ELF-1 (cell line): ENCODE measurements around the gene BAZ2B.
"Not testable (repeated sequence)": the region's sequence is repeated elsewhere in the genome, so short reads cannot be mapped to it uniquely, and the experiment has no call there.

ENCODE experiments used
- DNase-seq: peaks from one replicate; pipeline ENCODE4 v3.0.0-alpha.2; 2016; ENCODE audit warnings: low read depth, low spot score

The BAZ2B gene

DNA sequence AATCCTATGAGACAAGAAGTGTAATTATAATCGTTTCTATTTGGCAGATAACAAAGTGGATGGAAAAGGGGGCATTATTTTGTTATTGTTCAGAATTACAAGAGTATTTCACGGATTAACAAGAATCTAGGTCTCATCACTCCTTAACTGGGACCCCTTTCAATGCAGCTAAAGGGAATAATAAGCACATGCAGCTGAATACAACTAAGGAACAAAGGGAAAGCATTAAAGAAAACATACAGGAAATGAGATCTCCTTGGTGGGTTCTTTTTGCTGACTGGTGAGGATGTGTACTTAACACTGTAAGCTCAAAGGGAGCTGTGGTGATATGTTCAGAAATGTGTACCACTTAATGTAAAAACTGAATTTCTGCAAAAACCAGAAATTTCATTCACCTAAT lies 189.3 kb downstream of the BAZ2B start:
- no peak for DNase-seq

DNA sequence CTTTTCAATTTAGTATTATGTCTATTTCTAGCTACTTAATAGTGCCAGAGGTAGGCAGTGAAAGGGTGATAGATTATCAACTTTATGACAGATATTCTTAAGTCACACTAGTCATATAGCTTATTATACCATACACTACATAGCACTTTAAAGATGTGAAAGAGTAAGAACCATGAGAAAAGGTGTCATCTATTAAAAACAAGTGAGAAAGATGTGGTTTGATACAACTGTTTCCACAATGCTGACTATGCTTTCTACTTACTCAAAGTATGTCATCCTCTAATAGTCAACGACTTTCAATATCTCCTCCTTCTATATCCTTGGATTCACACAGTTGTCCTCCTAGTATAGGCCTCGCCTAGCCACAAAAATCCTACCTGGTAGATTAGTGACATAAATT lies 196.9 kb downstream of the BAZ2B start:
- DNase-seq: no peak

DNA sequence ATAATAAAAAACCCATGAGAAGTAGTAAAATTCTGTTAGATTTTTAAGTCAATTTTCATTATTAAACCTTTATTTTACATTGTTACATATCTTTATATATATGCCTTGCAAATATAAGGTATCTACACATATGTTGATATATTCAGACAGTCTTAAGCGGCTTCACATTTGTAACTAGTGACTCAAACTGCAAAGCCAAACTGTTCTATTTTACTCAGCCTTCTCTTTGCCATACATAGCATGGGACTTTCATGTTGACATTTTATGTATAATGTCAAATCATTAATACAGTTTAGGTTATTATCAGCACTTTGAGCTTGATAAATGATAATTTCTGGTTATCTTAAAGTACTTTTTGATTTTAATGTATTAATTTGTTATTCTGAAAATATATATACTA lies 204.9 kb downstream of the BAZ2B start:
- no peak for DNase-seq

DNA sequence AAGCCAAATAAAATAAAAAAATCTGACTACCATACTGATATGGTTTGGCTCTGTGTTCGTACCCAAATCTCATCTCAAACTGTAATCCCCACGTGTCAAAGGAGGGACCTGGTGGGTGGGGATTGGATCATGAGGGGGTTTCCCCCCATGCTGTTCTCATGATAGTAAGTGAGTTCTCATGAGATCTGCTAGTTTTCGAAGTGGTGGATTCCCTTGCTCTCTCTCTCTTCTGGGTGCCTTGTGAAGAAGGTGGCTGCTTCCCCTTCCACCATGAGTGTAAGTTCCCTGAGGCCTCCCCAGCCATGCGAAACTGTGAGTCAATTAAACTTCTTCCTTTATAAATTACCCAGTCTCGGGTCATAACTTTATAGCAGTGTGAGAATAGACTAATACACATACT lies 206.1 kb downstream of the BAZ2B start:
- no peak for DNase-seq

DNA sequence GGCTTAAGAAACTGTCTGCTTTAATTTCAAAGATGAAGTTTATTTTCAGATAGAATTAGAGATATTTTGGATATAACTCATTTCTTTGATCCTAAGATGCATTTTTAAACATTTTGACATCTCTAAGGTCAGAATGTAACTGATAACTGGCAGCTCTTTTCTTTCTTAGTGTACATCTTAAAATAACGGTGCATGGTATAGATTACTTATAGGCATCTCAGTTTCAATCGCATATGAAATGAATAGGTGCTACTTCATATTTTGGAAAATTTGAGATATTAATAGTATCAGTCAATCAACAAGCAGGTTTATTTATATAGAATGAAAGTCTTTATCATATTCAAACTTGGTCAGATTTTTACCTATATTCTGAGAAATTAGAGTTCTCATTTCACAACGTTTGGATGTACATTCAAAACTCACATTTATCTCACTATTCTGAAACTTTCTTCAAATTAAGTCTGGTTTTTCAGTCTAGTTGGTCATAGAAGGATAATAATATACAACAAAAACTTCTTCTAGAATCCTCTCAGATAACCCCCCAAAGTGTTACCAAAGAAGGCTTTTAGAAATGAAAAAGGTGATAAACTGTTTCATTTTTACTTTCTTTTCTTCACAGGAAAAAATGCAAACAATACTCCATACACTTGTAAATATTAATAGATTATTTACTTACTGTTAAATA lies 207.1 kb downstream of the BAZ2B start:
- no peak for DNase-seq

DNA sequence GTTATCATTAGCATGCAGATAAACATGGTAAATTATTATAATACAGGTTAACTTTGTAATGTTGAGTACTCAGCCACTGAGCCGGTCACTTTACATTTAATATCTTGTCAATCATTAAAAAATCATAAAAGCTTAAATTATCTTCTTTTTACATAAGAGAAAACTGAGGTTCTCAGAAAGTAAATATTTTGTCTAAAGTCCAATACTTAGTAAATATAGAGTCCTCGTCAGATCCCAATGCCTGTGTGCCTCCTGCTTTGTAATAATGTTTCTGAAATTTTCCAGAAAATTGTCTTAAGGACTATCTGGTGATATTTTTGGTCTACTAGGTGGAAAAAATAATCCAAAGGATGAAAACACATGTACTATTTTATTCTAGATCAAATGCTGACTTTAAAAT lies 213.6 kb downstream of the BAZ2B start:
- DNase-seq: no peak

DNA sequence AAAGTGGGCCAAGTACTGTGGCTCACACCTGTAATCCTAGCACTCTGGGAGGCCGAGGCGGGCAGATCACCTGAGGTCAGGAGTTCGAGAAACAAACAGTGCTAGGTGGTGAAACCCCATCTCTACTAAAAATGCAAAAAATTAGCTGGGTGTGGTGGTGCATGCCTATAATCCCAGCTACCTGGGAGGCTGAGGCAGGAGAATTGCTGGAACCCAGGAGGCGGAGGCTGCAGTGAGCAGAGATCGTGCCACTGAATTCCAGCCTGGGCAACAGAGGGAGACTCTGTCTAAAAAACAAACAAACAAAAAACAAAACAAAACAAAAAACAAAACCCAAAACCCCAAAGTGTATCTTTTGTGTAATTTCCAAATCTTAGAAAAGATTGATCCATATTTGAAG lies 214.2 kb downstream of the BAZ2B start:
- DNase-seq: not testable (repeated sequence)

DNA sequence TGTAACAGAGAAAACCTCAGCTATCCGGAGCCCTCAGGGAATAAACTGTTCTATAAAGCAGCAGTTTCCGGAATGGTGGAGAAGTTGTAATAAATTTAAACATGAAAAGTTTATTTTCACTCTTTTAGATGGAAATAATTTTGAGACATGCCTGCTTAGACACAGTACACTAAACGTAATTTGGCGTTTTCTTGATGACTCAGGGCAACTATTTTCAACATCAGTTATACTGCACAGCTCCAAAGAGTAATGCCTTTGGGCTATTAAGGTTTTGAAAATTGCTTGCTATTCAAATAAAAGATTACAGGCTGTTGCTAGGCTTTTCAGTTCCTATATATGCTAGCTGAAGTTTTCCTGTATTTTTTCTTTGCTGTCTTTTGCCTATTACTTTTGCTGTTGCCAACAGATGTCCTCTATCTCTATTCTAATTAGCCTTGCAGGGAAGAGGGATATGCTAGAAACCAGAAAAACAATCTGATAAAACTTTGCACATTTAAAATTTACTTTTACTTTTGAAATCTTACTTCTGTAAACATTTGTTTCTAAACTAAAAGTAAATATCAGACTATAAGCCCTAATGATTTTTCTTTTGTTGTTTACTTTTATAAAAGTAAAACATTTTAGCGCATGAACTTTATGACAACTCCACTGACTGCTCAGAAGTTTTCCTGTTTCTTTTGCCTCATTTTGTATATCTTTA lies 216.5 kb downstream of the BAZ2B start:
- DNase-seq: no peak

DNA sequence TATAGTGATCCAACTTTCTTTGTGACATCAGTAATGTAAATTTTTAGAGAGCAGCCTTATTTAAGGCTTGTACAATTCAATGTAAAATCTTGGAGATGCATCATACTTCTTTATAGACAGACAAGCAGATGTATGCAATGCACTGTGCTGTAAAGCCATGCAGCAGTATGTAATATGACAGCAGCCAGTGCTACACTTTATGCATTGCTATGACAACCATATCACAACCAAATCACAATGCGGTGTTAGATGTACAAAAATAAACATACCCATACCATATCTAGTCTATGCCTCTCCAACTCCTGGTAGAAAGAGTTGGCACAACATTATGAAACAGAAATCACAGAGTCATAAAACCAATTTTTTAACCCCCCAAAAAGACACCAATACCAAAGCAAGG lies 219.5 kb downstream of the BAZ2B start:
- no peak for DNase-seq

DNA sequence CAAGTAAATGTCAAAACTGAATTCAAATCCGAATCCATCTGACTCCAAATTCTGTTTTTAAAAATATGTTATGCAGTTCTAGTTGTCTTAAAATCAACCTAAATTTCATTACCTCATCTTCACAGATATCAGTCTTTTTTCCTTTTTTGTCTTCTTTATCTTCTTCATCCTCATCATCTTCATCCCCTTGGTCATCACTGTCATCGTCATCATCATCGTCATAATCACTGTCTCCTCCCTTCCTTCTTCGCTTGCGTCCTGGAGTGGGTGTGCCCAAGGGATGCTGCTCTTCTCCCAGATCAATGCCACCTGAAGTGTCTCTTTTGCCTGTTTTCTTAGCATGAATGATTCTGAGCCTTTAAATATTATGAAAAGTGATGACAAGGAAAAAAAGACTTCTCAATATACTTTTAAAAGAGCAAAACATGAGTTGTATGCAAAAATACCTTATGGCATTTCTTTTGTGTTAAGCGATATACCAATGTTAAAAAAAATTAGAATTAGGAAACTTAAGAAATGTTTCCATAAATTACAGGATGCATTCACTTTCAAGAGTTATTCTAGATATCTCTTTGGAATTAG lies 233.8 kb downstream of the BAZ2B start:
- DNase-seq: no peak

DNA sequence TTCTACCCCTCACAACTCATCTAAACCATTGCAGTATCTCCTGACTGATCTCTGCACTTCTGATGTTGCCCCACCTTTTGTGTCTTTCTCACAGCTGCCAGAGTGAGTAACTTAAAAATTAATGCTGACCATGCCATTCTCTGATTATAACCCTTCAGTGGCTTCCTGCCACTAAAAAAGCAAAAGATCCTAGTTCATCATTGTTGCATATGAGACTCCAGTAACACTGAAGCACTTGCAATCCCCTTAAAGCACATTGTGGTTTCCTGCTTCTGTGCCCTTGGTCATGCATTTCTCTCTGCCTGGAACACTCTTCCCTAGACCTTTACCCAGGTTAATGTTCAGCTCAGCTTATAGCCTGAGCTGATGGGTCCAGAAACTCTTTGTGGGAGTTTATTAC lies 234.8 kb downstream of the BAZ2B start:
- DNase-seq: no peak

DNA sequence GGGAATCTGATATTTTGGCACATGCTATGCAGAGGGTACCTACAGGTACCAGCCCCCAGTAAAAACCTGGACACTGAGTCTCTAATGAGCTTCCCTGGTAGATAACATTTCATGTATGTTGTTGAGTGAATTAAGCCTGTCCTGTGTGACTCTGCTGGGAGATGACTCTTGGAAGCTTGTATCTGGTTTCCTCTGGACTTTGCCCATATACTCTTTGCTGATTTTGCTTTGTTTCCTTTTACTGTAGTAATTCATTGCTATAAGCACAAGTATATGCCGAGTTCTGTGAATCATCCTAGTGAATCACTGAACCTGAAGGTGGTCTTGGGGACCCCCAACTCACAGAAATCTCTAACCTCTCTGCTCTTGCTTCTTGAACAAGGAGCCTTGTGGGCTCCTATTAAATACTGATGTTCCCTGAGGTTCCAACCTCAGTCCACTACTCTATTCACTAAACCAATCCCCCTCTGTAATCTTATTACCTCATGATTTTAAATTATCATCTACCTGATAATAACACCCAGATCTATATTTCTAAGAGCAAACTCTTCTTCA lies 235.6 kb downstream of the BAZ2B start:
- DNase-seq: no peak

DNA sequence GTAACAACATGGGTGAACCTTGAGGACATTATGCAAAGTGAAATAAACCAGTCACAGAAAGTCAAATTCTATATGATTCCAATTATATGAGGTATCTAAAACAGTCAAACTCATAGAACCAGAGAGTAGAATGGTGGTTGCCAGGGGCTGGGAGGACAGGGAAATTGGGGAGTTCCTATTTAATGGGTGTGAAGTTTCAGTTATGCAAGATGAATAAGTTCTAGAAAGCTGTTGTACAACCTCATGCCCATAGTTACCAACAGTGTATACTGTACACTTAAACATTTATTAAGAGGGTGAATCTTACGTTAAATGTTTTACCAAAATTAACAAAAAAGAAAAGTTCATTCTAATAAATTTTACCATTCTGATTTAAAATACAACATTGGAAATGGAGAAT lies 237.2 kb downstream of the BAZ2B start:
- no peak for DNase-seq

DNA sequence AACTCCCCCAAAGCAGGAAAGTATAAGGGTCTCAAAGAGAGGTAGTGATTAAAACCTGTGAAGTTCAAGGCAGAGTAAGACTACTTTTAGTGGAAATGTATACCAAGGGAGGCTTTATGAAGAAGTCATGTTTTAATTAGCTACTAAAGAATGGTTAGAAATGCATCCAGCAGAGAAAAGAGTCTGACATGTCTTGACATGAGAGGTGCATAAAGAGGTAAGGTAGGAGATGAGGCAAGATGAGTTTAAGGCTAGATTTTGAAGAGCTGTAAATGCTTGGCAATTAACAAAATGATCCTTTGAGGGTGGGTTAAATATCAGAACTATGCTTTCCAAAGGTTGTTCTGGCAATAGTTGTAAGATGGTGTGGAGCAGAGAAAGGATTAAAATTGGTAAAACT lies 241.1 kb downstream of the BAZ2B start:
- no peak for DNase-seq

DNA sequence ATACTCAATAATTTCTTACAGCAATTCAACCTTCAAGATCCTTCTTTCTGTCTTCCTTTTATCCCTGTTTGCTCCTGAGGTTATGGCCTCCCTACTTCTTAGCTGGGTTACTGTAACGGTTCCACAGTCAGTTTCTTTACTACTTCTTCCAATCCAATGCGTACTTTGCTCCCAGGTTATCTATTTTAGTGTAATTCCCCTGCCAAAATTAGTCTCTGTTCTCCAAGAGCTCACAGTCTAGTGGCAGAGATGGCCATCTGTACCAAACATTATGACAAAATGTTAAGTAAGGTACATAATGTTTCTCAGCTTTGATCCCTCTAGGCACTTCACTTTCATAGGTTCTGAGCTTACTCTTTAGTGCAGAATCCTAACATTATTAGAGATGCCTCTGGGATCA lies 244.8 kb downstream of the BAZ2B start:
- DNase-seq: no peak

DNA sequence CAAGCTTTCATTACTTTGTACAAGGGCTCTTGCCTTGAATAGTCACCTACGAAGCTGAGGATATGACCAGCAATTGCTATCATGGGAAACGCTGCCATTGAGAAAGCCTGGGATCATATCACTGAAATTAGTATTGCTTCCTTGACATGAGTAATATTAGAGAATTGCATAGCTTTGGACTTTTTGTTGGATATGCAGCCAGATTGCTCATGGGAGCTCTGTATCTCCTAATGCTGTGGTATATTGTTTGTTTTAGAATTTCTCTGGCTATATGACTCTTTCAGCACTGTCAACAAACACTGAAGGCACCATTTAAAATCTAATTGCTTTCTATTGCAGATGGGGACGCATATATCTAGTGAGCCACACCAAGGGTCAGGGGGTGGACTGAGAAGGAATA lies 249.8 kb downstream of the BAZ2B start:
- no peak for DNase-seq

DNA sequence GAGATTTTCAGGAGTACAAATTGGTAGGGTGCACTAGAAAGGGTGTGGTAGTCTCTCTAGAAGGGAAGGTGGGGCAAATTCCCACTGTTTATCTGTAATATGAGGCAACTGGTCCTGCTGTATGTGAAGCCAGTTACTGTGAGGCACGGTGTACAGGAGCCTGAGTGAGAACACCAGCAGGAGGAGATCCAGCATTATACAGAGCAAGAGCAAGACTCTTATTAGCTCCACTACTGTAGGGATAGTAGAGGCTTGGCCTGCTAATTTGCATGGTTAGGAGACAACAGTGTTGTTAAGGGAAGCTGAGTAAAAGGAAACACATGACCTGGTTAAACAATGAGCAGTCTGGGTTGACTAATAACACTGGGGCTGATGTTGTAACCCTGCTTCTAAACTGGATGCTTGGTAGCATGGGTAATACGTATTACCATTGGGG lies 253.5 kb downstream of the BAZ2B start:
- DNase-seq: no peak

DNA sequence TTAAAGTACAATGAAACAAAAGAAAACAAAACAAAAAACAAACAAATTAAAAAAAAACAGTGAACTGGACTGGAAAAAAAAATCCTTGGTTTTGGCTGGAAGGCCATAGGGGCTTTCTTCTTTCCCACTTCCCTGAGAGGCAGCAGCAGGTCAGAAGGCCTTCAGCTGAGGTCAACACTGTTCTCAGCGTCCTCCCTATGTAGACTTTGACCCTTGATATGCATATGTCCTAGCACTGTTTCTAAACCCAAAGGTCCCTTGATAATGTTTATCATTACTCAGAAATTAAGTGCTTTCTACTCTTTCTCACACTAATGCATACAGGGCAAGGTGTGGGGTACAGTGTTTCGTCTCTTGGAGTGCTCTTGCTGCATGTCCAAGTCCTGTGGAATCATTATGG lies 254.3 kb downstream of the BAZ2B start:
- no peak for DNase-seq

DNA sequence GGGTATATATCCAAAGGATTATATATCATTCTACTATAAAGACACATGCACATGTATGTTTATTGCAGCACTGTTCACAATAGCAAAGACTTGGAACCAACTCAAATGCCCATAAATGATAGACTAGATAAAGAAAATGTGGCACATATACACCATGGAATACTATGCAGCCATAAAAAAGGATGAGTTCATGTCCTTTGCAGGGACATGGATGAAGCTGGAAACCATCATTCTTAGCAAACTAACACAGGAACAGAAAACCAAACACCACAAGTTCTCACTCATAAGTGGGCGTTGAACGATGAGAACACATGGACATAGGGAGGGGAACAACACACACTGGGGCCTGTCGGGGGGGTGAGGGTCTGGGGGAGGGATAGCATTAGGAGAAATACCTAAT lies 254.7 kb downstream of the BAZ2B start:
- DNase-seq: not testable (repeated sequence)

DNA sequence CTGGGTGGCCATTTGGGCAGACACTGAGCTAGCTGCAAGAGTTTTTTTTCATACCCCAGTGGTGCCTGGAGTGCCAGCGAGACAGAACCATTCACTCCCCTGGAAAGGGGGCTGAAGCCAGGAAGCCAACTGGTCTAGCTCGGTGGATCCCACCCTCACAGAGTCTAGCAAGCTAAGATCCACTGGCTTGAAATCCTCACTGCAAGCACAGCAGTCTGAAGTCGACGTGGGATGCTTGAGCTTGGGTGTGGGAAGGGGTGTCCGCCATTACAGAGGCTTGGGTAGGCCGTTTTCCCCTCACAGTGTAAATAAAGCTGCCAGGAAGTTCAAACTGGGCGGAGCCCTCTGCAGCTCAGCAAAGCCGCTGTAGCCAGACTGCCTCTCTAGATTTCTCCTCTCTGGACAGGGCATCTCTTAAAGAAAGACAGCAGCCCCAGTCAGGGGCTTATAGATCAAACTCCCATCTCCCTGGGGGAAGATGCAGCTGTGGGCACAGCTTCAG lies 260.2 kb downstream of the BAZ2B start:
- peak; percentile 2 for DNase-seq

DNA sequence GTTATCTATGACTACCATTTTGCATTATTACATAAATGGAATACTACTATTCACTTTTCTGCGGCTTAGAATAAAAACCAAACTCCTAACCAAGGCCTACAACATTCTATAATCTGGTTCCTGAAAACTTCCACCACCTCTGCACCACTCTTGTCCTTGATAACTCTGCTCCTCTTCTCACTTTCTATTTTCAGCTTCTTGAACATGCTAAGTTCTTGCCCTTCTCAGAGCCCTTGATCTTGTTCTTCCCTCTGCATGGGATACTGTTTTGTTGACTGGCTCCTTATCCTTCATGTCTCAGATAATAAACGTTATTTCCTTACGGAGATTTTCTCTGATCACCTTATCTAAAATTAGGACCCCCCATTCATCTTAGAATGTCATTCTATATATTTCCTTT lies 264.4 kb downstream of the BAZ2B start:
- DNase-seq: no peak

DNA sequence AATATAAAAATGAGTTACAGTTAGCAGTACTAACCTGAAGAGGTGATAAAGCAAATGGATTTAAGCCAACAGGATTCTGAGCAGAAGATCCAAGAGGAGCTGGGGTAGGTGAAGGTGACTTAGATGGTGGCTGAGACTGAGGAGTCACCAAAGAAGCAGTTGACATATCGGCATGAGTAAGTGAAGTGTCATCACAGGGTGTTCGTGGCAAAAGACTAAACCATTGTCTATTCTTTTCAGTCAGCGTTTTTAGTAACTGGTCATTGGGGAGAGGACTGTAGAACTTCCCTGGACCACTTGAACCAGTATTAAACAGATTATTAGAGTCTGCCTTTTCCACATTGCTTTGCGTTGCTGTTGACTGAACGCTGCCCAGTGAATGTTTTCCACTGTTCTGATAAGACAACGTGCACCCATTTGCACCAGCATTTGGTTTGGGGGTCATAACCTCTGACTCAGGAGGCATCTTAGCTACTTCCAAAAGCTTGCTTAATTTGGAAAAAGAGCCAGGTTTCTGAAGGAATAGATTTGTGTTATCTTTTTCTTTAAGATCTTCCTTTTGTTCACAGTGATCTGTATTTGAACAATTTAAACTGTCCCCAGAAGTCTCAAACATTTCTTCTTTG lies 266.6 kb downstream of the BAZ2B start:
- no peak for DNase-seq
